Skeletal muscle tissue (tissue), 4 donors: ENCODE results near the gene ZNF691. TPM values are rescaled to one million over a fixed set of nuclear protein-coding genes. Genes with fewer than 3 reads are reported as not detected.
"Not testable (repeated sequence)": the region's sequence is repeated elsewhere in the genome, so short reads cannot be mapped to it uniquely, and the experiment has no call there.

ENCODE experiments used
- H3K27ac ChIP-seq: one replicate; pipeline ENCODE4 v1.7.0; 2013; ENCODE audit warnings: mild to moderate bottlenecking, low read depth, low read length, inconsistent platforms
- H3K27me3 ChIP-seq, 3 donors: one replicate each; pipeline ENCODE4 v1.7.0; 2013; ENCODE audit warnings: low read length in 3 of 3; ENCODE audit not compliant: control insufficient read depth in 3 of 3, insufficient read depth in 3 of 3
- H3K36me3 ChIP-seq, 3 donors: one replicate each; pipeline ENCODE4 v1.7.0; 2013; ENCODE audit warnings: low read length in 3 of 3; ENCODE audit not compliant: control insufficient read depth in 3 of 3, insufficient read depth in 3 of 3
- H3K4me1 ChIP-seq, 3 donors: one replicate each; pipeline ENCODE4 v1.7.0; 2013; ENCODE audit warnings: low read length in 3 of 3, mild to moderate bottlenecking in 3 of 3; ENCODE audit not compliant: control insufficient read depth in 3 of 3, insufficient read depth in 3 of 3
- H3K4me3 ChIP-seq, 3 donors: one replicate each; pipeline ENCODE4 v1.7.0; 2013; ENCODE audit warnings: low read length in 3 of 3
- H3K9ac ChIP-seq, 3 donors: one replicate each; pipeline ENCODE4 v1.7.0; 2013; ENCODE audit warnings: low read length in 3 of 3, mild to moderate bottlenecking in 3 of 3, moderate library complexity in 2 of 3, low read depth in 1 of 3
- H3K9me3 ChIP-seq, 3 donors: one replicate each; pipeline ENCODE4 v1.7.0; 2013; ENCODE audit warnings: low read length in 3 of 3; ENCODE audit not compliant: control insufficient read depth in 3 of 3
- total RNA-seq: library from RNA; depleted of rRNA; stranded (reverse); fragments of >200 nt; gene quantifications from one replicate; pipeline ENCODE4 v1.2.3, GENCODE V29; 2014
- donor health status: Osteomylitis.

Gene ZNF691
- total RNA-seq, result 13.0 TPM

- Histone ChIP-seq H3K27me3 (no peaks in the 10 kb centered on the region), H3K9ac (peak within 1 kb of the TSS; percentile 90 to 94 (median 91)), H3K4me1 (peaks cover 10 to 17% (median 12%) of the 10 kb centered on the region in 3 donors), H3K4me3 (peak within 1 kb of the TSS; percentile 88 to 94 (median 90)), H3K36me3 (peaks cover 10 to 19% (median 15%) of the 10 kb centered on the region in 3 donors), H3K27ac (peak within 1 kb of the TSS; percentile 71), H3K9me3 (peaks cover 0 to 4% (median 0%) of the 10 kb centered on the region in 3 donors)
Observed at GRCh38 chr1:42846257-42847110, at the start of gene ZNF691. TSS of gene ZNF691 (plus strand) at chr1:42846613. CDS start at chr1:42849659, 3,046 bp downstream.

- Histone ChIP-seq H3K27me3 (no peaks in the 10 kb centered on the region), H3K9me3 (no peaks in the 10 kb centered on the region), H3K27ac (no peak overlapping the region), H3K4me3 (no peak overlapping the region), H3K36me3 (no peaks in the 10 kb centered on the region), H3K4me1 (peaks cover 0 to 2% (median 0%) of the 10 kb centered on the region in 3 donors), H3K9ac (no peak overlapping the region)
Observed at GRCh38 chr1:42797414-42797813, 49.0 kb upstream of the ZNF691 start.

GRCh38 chr1:42797979-42798378, 48.4 kb upstream of the ZNF691 start:
- H3K9me3 ChIP-seq, result no peaks in the 10 kb centered on the region
- H3K27ac ChIP-seq, result no peak overlapping the region
- no peaks in the 10 kb centered on the region for H3K27me3 ChIP-seq
- no peak overlapping the region for H3K9ac ChIP-seq
- H3K4me3 ChIP-seq, result no peak overlapping the region
- H3K4me1 ChIP-seq, result peaks cover 0 to 2% (median 0%) of the 10 kb centered on the region in 3 donors
- no peaks in the 10 kb centered on the region for H3K36me3 ChIP-seq

GRCh38 chr1:42801832-42802473, 44.5 kb upstream of the ZNF691 start:
- Histone ChIP-seq H3K4me1 (no peaks in the 10 kb centered on the region), H3K36me3 (no peaks in the 10 kb centered on the region), H3K9ac (no peak overlapping the region), H3K9me3 (no peaks in the 10 kb centered on the region), H3K4me3 (no peak overlapping the region), H3K27me3 (no peaks in the 10 kb centered on the region), H3K27ac (no peak overlapping the region)

GRCh38 chr1:42806171-42806570, 40.2 kb upstream of the ZNF691 start:
- no peak overlapping the region for H3K4me3 ChIP-seq
- H3K4me1 ChIP-seq, result no peaks in the 10 kb centered on the region
- H3K27ac ChIP-seq, result no peak overlapping the region
- H3K27me3 ChIP-seq, result no peaks in the 10 kb centered on the region
- H3K9me3 ChIP-seq, result no peaks in the 10 kb centered on the region
- H3K9ac ChIP-seq, result no peak overlapping the region
- H3K36me3 ChIP-seq, result peaks cover 3 to 8% (median 3%) of the 10 kb centered on the region in 3 donors

GRCh38 chr1:42806593-42806992, 39.8 kb upstream of the ZNF691 start:
- Histone ChIP-seq H3K9ac (no peak overlapping the region), H3K36me3 (peaks cover 3 to 11% (median 3%) of the 10 kb centered on the region in 3 donors), H3K4me1 (no peaks in the 10 kb centered on the region), H3K9me3 (no peaks in the 10 kb centered on the region), H3K27ac (no peak overlapping the region), H3K27me3 (no peaks in the 10 kb centered on the region), H3K4me3 (no peak overlapping the region)

GRCh38 chr1:42807056-42807668, 39.3 kb upstream of the ZNF691 start:
- Histone ChIP-seq H3K4me1 (no peaks in the 10 kb centered on the region), H3K9me3 (no peaks in the 10 kb centered on the region), H3K36me3 (peaks cover 3 to 11% (median 3%) of the 10 kb centered on the region in 3 donors), H3K27me3 (no peaks in the 10 kb centered on the region), H3K9ac (no peak overlapping the region), H3K27ac (no peak overlapping the region), H3K4me3 (no peak overlapping the region)

GRCh38 chr1:42814815-42815214, 31.6 kb upstream of the ZNF691 start:
- H3K36me3 ChIP-seq, H3K27ac ChIP-seq, H3K4me3 ChIP-seq, H3K9me3 ChIP-seq, H3K9ac ChIP-seq, H3K27me3 ChIP-seq: not testable (repeated sequence)
- peaks cover 9 to 17% (median 10%) of the 10 kb centered on the region in 3 donors for H3K4me1 ChIP-seq

- H3K9me3 ChIP-seq, result no peaks in the 10 kb centered on the region
- H3K27me3 ChIP-seq, result no peaks in the 10 kb centered on the region
- H3K27ac ChIP-seq, result peak overlapping the region; percentile 94
- H3K36me3 ChIP-seq, result peaks cover 0 to 5% (median 3%) of the 10 kb centered on the region in 3 donors
- H3K4me3 ChIP-seq, result peak overlapping the region; percentile 88 to 95 (median 92)
- H3K4me1 ChIP-seq, result peaks cover 9 to 17% (median 10%) of the 10 kb centered on the region in 3 donors
- peak overlapping the region; percentile 86 to 98 (median 86) for H3K9ac ChIP-seq
Observed at GRCh38 chr1:42815941-42816584, 30.4 kb upstream of the ZNF691 start.
